NCI-H146 treated with DMSO at 0.1 percent for 48 hours (cell line): ENCODE results near the gene C11orf97.
"Not testable (repeated sequence)": the region's sequence is repeated elsewhere in the genome, so short reads cannot be mapped to it uniquely, and the experiment has no call there.

Source experiments
- DNase-seq: peaks from one replicate; lab custom pipeline; 2025; ENCODE audit not compliant: unreplicated experiment; lab: John Stamatoyannopoulos, UW

C11orf97 gene

GRCh38 chr11:94511932-94512781 lies at the start of gene C11orf97:
C11orf97 (plus strand) TSS chr11:94512461; CDS start chr11:94512529, 68 bp downstream.
- peak; percentile 16 for DNase-seq

GRCh38 chr11:94469416-94469815 lies 42.8 kb upstream of the C11orf97 start:
- DNase-seq = no peak

GRCh38 chr11:94472916-94473799 lies 39.1 kb upstream of the C11orf97 start:
- no peak for DNase-seq

- no peak for DNase-seq
Observed at GRCh38 chr11:94477624-94478023, 34.6 kb upstream of the C11orf97 start.

GRCh38 chr11:94481342-94481741 lies 30.9 kb upstream of the C11orf97 start:
- DNase-seq = no peak

- DNase-seq = no peak
Observed at GRCh38 chr11:94486068-94486467, 26.2 kb upstream of the C11orf97 start.

GRCh38 chr11:94493281-94494125 lies 18.8 kb upstream of the C11orf97 start, which contains the start of the genes ANKRD49 and MRE11:
ANKRD49 (plus strand) TSS chr11:94493984; CDS start chr11:94496694, 2,710 bp downstream.
MRE11 (minus strand) TSS chr11:94493844; CDS start chr11:94492801, 1,043 bp downstream.
- DNase-seq = peak; percentile 93

GRCh38 chr11:94494126-94494680 lies 18.1 kb upstream of the C11orf97 start:
- no peak for DNase-seq

- no peak for DNase-seq
Observed at GRCh38 chr11:94500181-94500580, 12.1 kb upstream of the C11orf97 start.

GRCh38 chr11:94501522-94501921 lies 10.7 kb upstream of the C11orf97 start:
- no peak for DNase-seq

GRCh38 chr11:94504689-94505293 lies 7.5 kb upstream of the C11orf97 start:
- peak; percentile 23 for DNase-seq

- DNase-seq = not testable (repeated sequence)
Observed at GRCh38 chr11:94506513-94506912, 5.7 kb upstream of the C11orf97 start.

- DNase-seq = no peak
Observed at GRCh38 chr11:94507485-94507884, 4.8 kb upstream of the C11orf97 start.

- DNase-seq = peak; percentile 4
Observed at GRCh38 chr11:94513091-94513490, 830 bp downstream of the C11orf97 start.

- no peak for DNase-seq
Observed at GRCh38 chr11:94515398-94515797, 3.1 kb downstream of the C11orf97 start.

- DNase-seq = no peak
Observed at GRCh38 chr11:94516725-94517124, 4.5 kb downstream of the C11orf97 start.

- no peak for DNase-seq
Observed at GRCh38 chr11:94518300-94518699, 6.0 kb downstream of the C11orf97 start.

GRCh38 chr11:94519478-94520084 lies 7.3 kb downstream of the C11orf97 start:
- DNase-seq = peak; percentile 14

- no peak for DNase-seq
Observed at GRCh38 chr11:94521684-94522083, 9.4 kb downstream of the C11orf97 start.
